DMS53 (cell line): ENCODE measurements around the gene PCDH7.

Experiments
- DNase-seq: peaks from one replicate; lab custom pipeline; 2025; lab: John Stamatoyannopoulos, UW

The PCDH7 gene

GRCh38 chr4:30720021-30720660, at the start of gene PCDH7:
TSS of gene PCDH7 (plus strand) at chr4:30720369. CDS start at chr4:30721423, 1,054 bp downstream.
- peak; percentile 88 for DNase-seq

GRCh38 chr4:30671926-30672448, 48.2 kb upstream of the PCDH7 start:
- DNase-seq: no peak

GRCh38 chr4:30696191-30696590, 24.0 kb upstream of the PCDH7 start:
- no peak for DNase-seq

GRCh38 chr4:30714408-30715031, 5.6 kb upstream of the PCDH7 start:
- DNase-seq: peak; percentile 83

- peak; percentile 69 for DNase-seq
These were observed 4.0 kb upstream of the PCDH7 start for GRCh38 chr4:30716158-30716557.

GRCh38 chr4:30716681-30717207, 3.4 kb upstream of the PCDH7 start:
- DNase-seq: peak; percentile 76

- DNase-seq: peak; percentile 74
These were observed 2.8 kb upstream of the PCDH7 start for GRCh38 chr4:30717208-30718020.

- peak; percentile 74 for DNase-seq
These were observed 2.1 kb upstream of the PCDH7 start for GRCh38 chr4:30718021-30718542.

- DNase-seq: peak; percentile 62
These were observed 1.3 kb upstream of the PCDH7 start for GRCh38 chr4:30718641-30719453.

GRCh38 chr4:30719454-30720020, 632 bp upstream of the PCDH7 start:
- peak; percentile 88 for DNase-seq

- DNase-seq: peak; percentile 80
These were observed 554 bp downstream of the PCDH7 start for GRCh38 chr4:30720661-30721184.

- peak; percentile 90 for DNase-seq
These were observed 1.3 kb downstream of the PCDH7 start for GRCh38 chr4:30721185-30722091.

GRCh38 chr4:30722092-30722358, 1.9 kb downstream of the PCDH7 start:
- DNase-seq: no peak

- no peak for DNase-seq
These were observed 2.4 kb downstream of the PCDH7 start for GRCh38 chr4:30722359-30723200.

GRCh38 chr4:30723201-30723955, 3.2 kb downstream of the PCDH7 start:
- no peak for DNase-seq

- DNase-seq: no peak
These were observed 4.1 kb downstream of the PCDH7 start for GRCh38 chr4:30724247-30724646.

GRCh38 chr4:30725562-30725961, 5.4 kb downstream of the PCDH7 start:
- no peak for DNase-seq

GRCh38 chr4:30726090-30726675, 6.0 kb downstream of the PCDH7 start:
- peak; percentile 54 for DNase-seq
